GM19025 (cell line): ENCODE results near the gene EHD4.

Source experiments
- ATAC-seq: cut with Tn5 transposase; IDR thresholded peaks from one replicate; pipeline ENCODE4 v1.9.1; 2021; ENCODE audit warnings: mild to moderate bottlenecking, low read depth, moderate library complexity; ENCODE audit not compliant: unreplicated experiment

Gene EHD4

DNA sequence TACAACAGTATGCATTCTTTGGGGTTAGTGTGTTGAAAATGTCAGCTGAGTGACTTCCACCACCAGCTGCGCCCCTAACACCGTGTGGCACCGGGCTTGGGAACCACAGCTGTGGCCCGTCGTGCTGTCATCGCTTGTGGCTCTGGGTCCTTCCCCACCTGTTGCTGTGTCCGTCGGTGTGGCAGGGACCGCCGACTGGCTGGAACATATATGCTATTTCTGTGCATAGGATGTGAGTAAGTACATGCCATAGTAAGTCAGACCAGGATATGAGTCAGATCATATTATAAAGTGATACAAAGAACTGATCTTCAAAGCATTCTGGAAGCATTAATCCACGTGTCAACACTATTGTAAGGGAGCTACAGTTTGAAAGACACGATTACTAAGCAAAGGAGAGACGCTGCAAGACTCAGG, 31.9 kb downstream of the EHD4 start:
- ATAC-seq: no peak

- ATAC-seq: no peak
These were observed 32.4 kb downstream of the EHD4 start for GRCh38 chr15:41939986-41940385.

- no peak for ATAC-seq
These were observed 34.8 kb downstream of the EHD4 start for GRCh38 chr15:41937568-41937923.

DNA sequence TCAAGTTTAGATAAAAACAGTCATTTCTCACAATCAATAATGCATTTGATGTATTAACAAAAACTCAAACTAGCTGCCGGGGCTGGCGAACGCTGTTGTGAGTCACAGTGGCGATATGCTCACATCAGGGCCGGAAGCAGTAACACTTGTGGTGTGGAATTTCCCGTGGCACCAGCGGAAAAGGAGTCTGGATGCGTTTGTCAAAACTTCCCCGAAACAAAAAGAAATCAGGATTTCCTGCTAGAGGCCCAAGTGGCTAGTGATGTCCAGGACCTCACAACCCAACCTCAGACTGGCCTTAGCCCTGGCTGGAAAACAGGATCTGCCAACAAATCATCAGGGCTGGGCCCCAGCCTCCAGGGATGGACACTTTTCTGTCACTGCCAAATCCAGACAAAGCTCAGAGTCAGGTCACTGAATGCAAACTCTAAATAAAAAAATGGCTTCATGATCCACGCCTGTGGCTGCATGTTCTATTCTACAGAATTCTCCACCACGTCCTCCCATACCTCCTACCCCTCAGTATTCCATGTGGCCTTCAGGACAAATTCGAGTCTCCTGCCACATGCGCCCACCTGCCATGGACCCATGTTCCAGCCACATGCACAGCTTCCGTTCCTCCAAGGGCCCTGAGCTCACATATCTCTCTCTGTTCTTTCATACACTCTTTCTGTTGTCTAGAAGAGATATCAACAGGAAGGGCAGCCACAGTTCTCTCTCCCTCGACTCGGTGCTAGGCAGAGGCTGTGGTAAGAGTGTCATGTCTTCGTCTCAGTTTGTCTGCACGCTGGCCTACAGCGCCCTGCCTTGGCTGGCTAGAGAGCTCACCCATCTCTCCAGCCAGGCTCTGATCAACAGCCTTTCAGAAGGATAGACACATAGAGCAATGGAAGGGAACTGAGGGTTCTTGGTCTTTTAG, 35.4 kb downstream of the EHD4 start:
- no peak for ATAC-seq

- ATAC-seq: no peak
These were observed 36.2 kb downstream of the EHD4 start for GRCh38 chr15:41936155-41936554.

DNA sequence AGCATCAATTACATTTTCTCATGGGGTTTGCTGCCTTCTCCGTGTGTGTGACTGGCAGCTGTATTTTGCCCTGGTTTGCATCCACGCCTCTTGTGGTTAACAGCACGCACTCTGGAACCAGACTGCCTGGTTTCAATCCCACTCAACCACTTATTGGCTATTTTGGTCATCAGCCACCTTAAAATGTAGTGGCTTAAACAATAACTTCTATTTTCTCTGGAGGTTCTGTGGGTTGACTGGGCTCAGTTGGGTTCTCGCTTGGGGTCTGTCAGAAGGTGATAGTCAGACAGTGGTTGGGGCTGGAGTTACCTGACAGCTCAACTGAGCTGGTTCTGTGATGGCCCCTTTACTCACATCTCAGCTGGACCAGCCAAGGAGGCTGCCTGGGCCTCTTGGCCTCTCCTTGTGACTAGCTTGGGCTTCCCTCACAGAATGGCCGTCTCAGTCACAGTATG, 36.8 kb downstream of the EHD4 start:
- ATAC-seq: peak; percentile 51

DNA sequence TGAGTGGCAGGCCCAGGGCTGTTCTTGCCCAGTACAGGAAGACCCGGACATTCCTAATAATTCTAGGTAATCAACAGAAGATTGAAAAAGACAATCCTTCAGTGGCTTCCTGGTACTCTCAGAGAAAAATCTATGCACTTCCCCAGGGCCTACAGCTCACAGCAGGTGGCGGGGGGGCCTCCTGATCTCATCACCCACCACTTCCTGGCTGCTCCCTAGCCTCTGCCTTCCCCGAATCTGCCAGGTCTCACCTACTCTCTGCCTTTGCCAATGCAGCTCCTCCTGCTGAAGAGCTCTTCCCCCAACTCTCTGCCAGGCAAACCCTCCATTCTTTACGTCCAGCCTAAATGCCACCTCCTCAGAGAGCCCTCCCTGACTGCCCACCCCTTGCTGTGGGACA, 37.5 kb downstream of the EHD4 start:
- ATAC-seq: no peak

DNA sequence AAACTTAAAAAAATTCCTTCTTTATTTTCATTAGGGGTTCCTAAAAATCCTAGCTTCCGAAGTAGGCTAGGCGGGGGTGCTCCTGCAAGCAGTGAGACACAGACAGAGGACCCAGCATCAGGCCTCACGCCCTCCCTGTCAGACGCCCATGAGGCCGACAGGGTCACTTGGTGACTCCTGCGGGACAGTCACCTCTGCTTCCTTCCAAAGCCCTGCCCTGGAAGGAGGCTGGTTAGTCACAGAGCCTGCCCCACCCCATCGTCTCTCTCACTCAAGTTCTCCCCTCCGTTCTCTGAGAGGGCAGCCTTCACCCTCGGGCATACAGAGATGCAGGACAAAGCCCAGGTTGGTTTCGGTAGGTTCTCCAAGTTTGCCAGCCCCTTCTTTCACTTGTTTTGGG, 38.6 kb downstream of the EHD4 start:
- ATAC-seq: no peak

DNA sequence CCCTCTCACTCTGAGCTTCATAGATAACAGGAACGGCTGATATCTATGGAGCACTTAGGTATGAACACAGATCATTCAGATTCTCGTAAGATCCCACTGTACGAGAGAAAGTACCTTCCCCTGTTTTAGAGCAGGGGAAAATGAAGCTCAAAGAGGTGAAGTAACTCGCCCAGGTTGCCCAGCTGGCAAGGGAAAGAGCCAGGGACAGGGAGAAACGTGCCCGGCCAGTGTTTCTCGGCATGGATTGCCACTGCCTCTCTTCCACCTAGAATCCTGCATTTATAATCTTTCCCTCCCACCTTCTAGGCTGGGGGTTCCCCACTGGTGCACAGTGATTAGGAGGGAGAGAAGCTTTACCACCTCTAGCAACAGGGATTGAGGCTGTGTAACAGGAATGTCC, 39.0 kb downstream of the EHD4 start:
- no peak for ATAC-seq

DNA sequence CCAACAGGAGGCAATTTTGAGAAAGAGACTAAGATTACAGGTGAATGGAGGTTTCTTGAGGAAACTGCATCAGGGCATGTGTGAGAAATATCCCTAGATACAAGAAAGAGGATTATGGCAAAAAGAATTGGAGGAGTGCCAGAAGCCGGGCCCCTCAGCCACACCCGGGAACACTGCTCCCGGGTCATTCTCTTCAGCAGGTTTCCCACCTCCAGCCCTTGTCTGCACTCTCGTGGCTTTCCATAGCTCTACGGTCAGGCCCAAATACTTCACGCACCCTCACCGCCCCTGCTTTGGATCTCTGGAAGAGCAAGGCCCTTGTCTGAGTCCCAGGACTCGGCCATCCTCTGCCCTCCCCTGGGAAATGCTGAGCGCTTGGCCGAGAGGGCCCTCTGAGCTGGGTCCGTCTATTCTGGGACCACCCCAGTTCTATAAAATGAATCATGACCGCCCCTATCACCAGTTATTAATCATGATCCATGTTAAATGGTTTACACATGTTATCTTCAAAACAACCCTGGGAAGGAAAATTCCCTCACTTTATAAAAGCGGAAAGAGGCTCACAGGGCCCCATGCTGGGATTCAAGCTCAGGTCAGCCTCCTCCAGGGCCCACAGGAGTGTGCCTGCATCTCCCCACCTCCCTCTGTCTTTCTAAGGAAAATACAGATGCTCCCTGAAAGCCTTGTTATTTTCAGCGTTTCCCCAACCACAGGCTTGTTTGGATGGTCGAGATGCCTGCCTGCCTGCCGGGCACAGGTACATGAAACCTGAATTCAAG, 39.7 kb downstream of the EHD4 start:
- no peak for ATAC-seq

DNA sequence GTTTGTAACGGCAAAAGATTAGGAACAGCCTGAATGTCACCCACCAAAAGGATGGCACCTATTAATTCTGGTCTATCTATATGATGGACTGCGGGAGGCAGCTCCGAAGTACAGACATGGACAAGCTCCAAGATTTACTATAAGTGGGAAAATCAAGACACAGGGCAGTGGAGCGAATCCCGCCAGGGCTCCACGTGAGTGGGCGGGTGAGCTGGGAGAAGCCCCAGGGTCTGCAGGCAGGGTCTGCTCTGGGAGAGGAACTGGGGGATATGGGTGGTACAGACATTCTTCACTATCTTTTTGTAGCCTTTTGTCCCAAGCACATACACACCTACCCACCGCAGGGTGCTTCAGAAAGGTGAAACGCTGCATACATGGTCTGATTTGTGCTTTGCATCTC, 40.3 kb downstream of the EHD4 start:
- ATAC-seq: no peak

DNA sequence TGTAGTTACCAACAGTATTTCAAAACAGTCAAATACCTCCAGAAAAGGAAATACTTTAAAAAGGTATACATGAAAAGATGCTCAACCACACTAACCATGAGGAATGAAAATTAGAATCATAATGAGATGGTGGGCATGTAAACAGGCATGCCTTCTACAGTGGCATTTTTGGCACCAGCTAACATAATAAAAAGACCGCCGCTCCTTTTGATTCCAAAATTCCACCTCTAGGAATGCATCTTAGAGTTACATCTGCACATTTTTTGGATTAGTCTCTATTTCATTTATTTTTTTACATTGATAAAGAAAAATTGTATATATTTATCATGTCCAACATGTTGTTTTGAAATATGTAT, 41.5 kb downstream of the EHD4 start:
- no peak for ATAC-seq

GRCh38 chr15:41930221-41930866, 42.0 kb downstream of the EHD4 start:
- ATAC-seq: no peak

DNA sequence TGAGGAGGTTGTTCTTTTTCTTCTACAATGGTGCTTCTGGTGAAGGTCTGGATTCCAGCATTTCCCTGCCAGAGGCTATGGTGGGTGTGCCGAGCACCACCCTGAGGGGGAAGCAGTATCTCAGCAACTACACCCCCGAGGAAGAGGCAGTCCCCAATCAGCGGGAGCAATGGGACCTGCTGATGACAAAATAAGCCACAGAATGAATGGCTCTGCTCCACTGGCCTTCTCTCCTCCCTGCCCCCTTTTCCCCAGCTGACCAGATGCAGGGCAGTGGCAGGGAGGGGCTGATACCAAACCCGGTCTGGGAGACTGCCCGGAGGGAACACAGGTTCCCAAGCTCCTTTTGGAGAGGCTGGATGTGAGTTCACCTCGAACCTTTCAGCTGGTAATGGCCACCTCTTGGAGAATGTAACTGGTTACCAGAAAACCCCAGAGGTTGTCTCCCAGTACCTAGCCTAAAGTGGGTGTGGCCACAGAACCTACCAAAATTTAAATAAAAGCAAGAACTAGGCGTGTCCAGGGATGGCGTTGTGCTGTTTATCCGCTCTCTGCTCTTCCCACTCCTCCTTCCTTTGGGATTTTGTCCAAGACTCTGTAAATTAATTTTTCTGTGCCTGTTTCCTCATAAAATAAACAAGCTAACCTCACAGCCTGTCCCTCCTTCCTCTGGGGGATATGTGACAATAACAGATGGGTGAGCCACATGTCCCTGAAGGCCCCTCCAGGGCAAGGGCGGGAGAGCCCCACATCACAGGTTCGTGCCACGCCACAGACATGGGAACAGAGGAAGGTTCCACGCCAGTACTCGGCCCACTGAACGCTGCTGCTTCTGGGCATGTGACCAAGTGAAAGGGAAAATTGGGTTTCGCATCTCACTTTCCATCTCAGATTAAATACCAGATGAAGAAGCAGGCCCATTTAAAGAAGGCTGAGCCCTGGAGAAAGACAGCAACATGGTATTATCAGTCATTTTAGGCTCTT, 43.4 kb downstream of the EHD4 start:
- peak; percentile 79 for ATAC-seq

DNA sequence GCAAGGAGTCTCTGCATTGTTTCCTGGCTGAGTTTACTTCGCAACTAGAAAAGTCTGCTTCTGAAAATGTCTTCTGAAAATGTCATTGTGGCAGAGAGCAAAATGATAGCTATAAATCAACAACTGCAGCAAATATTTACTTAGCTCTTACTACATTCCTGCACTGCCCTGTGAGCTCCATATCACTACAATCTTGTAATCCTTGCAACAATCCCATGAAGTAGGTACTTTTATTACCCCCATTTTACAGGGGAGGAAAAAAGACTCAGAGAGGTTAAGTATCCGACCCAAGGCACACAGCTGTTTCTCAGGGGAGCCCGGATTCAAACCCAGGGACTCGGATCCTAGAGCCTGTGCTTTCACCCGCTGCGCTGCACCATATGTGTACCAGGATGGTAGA, 44.3 kb downstream of the EHD4 start:
- no peak for ATAC-seq

DNA sequence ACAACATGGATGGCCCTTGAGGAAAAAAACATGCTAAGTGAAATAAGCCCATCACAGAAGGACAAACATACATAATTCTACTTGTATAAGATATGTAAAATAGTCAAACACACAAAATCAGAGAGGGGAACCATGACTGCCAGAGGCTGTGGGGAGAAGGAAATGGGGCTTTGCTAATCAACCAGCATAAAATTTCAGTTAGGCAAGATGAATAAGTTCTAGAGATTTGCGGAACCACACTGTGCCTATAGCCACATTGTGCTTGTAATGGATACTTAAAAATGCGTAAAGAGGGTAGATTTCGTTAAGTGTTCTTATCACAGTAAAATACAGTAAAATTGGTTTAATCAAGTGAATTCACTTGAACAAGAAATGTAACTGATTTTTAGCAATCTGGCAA, 44.8 kb downstream of the EHD4 start:
- no peak for ATAC-seq

GRCh38 chr15:41926185-41927056, 45.9 kb downstream of the EHD4 start:
- no peak for ATAC-seq

- ATAC-seq: no peak
These were observed 47.2 kb downstream of the EHD4 start for GRCh38 chr15:41925086-41925608.

DNA sequence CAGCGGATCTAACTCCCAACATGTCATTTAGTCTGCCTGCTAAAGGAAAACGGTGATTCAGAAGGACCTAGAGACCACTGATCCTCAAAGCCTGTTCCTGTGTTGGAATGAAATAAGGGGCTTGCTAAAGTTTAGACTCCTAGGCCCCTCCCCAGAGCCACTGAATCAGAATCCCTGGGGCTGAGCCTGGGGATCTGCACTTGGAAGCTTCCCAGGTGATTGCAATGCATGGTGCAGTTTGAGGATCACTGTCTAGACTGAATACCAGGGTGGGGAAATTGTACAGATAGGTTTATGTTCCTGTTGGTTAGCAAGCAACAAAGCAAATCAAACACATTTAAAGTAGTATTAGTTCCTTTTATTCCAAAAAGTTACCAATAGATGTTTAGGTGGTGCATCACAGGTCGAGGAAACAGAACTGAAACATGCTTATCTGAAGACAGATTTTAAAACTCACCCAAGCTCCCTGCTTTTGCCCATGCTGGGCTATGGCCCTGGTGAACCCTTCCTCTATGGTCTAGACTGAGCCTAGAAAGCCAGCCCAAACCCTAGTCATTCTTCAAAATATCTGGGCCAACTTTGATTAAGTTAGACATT, 48.9 kb downstream of the EHD4 start:
- ATAC-seq: no peak
